Mesothelial cell of epicardium (in vitro differentiated cells): ENCODE data around the gene RPL32. TPM values are rescaled to one million over a fixed set of nuclear protein-coding genes. Genes with fewer than 3 reads are reported as not detected.

Source experiments
- DNase-seq, 2 experiments: peaks; one replicate each; pipeline ENCODE4 v3.0.0; 2021; ENCODE audit warnings: low spot score in 2 of 2; ENCODE audit not compliant: unreplicated experiment in 2 of 2
- H3K27ac Mint-ChIP-seq: 2 replicates; pipeline ENCODE4 v1.8.0; 2021; ENCODE audit warnings: mixed read lengths
- H3K27me3 Mint-ChIP-seq: 2 replicates; pipeline ENCODE4 v1.8.0; 2021; ENCODE audit warnings: low read depth, mixed read lengths
- H3K36me3 Mint-ChIP-seq: 2 replicates; pipeline ENCODE4 v1.8.0; 2021; ENCODE audit warnings: mixed read lengths
- H3K4me1 Mint-ChIP-seq: 2 replicates; pipeline ENCODE4 v1.8.0; 2021; ENCODE audit warnings: mixed read lengths
- H3K4me3 Mint-ChIP-seq: 2 replicates; pipeline ENCODE4 v1.8.0; 2021; ENCODE audit warnings: mild to moderate bottlenecking, moderate library complexity, mixed read lengths
- H3K9me3 Mint-ChIP-seq: 2 replicates; pipeline ENCODE4 v1.8.0; 2021; ENCODE audit warnings: mixed read lengths
- total RNA-seq: library from RNA; stranded (reverse); gene quantifications from 3 replicates; pipeline ENCODE4 v1.2.1, GENCODE V29; 2021
- TF ChIP-seq, protein P1 (sequence below): fragments of 200-600 bp; sonication (generic); IDR thresholded peaks from one replicate; pipeline ENCODE4 v1.5.0; 2021; ENCODE audit warnings: antibody characterized with exemption; ENCODE audit not compliant: unreplicated experiment

The RPL32 gene
- total RNA-seq, 1 donor from 2014 or later, result 1,710 TPM

DNA sequence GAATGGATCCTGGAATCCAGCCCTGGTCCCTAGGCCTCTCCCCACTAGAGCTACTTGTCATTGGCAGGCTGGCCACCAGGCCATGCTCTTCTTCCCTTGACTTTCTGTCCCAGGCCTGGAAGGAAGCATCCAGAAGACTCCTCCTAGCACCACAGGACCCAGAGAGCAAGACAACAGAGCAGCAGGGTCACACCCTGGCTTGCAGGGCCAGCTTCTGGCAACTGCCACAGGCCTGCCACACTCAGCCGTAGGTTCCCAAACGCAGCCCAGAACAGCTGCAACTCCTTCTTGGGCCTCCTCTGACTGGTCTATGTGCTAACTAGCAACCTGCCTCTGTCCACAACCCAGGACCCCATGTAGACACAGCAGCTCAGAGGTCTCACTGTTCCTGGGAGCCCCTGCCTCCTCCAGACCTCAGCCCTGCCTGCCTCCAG, 36.8 kb upstream of the RPL32 start:
- no peak for DNase-seq
- Mint-ChIP-seq H3K4me1 (peaks cover 26% of the 10 kb centered on the region), H3K9me3 (no peaks in the 10 kb centered on the region), H3K27me3 (no peaks in the 10 kb centered on the region), H3K36me3 (no peaks in the 10 kb centered on the region), H3K4me3 (no peak overlapping the region), H3K27ac (peak overlapping the region; percentile 54)
- TF ChIP-seq, protein P1, sequence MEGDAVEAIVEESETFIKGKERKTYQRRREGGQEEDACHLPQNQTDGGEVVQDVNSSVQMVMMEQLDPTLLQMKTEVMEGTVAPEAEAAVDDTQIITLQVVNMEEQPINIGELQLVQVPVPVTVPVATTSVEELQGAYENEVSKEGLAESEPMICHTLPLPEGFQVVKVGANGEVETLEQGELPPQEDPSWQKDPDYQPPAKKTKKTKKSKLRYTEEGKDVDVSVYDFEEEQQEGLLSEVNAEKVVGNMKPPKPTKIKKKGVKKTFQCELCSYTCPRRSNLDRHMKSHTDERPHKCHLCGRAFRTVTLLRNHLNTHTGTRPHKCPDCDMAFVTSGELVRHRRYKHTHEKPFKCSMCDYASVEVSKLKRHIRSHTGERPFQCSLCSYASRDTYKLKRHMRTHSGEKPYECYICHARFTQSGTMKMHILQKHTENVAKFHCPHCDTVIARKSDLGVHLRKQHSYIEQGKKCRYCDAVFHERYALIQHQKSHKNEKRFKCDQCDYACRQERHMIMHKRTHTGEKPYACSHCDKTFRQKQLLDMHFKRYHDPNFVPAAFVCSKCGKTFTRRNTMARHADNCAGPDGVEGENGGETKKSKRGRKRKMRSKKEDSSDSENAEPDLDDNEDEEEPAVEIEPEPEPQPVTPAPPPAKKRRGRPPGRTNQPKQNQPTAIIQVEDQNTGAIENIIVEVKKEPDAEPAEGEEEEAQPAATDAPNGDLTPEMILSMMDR, result no peak

DNA sequence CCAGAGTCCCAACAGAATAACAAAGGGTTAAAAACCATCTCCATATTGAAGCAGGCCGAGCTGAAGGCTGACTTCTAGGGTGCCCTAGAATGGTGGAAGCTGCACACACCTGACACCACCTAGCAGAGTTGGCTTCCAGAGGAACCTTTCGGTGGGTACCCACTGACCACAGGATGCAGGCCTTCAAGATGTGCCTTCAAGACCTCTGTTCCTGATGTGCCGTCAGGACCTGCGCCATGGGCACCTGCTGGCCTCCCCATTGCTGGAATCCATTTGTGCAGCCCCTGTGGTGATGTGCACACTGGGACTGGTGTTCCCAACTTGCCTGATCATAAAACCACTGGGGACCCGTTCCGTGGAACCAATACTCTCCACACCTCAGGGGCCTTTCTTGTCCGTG, 35.7 kb upstream of the RPL32 start:
- Mint-ChIP-seq H3K4me1 (peaks cover 26% of the 10 kb centered on the region), H3K27me3 (no peaks in the 10 kb centered on the region), H3K9me3 (no peaks in the 10 kb centered on the region), H3K4me3 (peak overlapping the region; percentile 22), H3K27ac (no peak overlapping the region), H3K36me3 (no peaks in the 10 kb centered on the region)
- TF ChIP-seq, protein P1, result no peak
- no peak for DNase-seq

DNA sequence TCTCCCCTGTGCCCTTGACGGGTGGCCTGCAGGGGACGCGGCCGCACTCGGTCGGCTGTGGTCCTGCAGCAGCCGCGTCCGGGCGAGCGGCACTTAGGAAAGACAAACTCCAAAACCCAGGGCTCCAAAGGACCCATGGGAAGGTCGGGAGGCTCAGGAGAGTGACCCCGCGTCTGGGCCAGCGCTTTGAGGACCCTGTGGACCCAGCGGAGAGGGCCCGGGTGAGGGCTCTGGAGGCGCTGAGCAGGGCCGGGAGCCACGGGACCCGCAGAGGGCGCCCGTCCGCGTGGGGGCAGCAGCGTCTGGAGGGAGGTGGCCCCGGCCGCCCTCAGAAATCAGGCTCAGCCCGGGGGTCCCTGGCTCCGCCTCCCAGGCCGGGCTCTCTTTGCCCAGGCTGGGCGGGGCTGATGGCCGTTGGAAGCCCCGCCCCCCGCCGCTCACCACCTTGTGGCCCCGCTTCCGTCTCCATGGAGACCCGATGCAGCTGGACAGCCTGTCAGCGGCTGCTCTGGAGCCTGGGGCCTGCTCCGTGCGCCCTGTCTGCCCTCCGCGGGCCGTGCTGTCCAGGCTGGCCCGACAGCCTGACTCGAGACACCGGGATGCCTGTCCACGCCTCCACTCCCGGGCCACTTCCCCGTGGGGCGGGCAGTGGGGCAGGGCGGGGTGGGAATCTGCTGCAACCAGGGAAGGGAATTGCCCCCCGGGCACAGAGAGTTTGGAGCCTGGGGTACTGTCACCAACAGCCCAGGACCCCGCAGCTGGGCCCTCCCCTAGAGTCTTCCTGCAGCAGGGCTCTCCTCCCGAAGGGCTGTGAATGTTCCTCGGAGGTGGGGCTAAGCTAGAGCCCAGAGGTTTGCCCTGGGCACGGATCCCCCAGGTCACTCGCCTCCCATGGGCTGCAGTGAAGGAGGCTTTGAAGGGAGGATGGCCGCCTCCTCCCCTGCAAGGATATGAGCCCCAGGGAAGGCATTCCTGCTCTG, 34.8 kb upstream of the RPL32 start:
- Mint-ChIP-seq H3K4me1 (peaks cover 26% of the 10 kb centered on the region), H3K27ac (no peak overlapping the region), H3K9me3 (no peaks in the 10 kb centered on the region), H3K36me3 (no peaks in the 10 kb centered on the region), H3K27me3 (peaks cover 7% of the 10 kb centered on the region), H3K4me3 (peak overlapping the region; percentile 62)
- peak in 1 of 2 experiments; percentile 45 for DNase-seq
- TF ChIP-seq, protein P1, result no peak

DNA sequence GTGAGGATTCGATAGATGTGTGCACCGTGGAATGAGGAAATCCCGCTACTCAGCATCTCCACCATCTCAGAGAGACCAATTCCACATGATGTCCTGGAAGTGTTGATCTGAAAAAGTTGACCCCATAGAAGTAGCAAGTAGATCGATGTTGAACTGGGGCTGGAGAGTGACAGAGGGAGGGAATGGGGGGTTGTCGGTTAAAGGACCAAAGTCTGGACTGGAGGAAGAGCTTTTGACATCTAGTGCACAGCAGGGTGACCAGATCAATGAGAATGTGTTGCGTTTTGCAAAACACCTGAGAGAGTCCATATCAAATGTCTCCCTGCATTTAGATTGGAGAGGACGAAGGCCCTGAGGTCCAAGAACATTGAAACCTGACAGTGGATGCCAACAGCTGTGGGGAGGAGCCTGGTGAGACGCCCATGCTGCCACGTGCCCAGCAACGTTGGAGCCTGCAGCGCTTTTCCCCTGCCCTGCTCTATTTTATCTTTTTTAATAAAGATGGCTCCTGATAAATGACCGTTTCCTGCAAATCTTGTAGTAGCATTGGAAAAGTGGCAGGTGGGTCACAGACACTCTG, 30.1 kb upstream of the RPL32 start:
- H3K27ac Mint-ChIP-seq, result no peak overlapping the region
- no peaks in the 10 kb centered on the region for H3K36me3 Mint-ChIP-seq
- H3K27me3 Mint-ChIP-seq, result peaks cover 24% of the 10 kb centered on the region
- no peaks in the 10 kb centered on the region for H3K9me3 Mint-ChIP-seq
- no peak overlapping the region for H3K4me3 Mint-ChIP-seq
- no peak for DNase-seq
- TF ChIP-seq, protein P1, result no peak
- H3K4me1 Mint-ChIP-seq, result peaks cover 16% of the 10 kb centered on the region

DNA sequence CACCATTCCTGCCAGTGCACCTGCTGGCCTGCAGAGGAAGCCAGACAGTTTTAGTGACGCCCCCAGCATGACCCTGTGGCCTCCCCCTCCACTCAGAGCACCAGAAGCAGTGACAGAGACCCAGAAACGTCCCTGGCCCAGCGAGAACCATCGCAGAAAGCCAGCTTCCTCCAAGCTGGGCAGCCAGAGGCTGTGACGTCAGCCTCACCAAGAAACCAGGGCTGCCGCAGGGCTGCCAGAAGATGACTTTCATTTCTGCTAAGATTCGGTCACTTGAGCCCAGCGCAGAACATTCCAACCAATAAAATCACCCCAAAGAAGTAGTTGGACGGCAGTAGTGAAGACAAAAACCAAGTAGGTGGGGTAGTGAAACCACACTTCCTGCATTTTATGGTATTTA, 29.6 kb upstream of the RPL32 start:
- no peak for DNase-seq
- H3K9me3 Mint-ChIP-seq, result no peaks in the 10 kb centered on the region
- no peak overlapping the region for H3K4me3 Mint-ChIP-seq
- TF ChIP-seq, protein P1, result no peak
- H3K4me1 Mint-ChIP-seq, result peaks cover 16% of the 10 kb centered on the region
- H3K36me3 Mint-ChIP-seq, result no peaks in the 10 kb centered on the region
- peaks cover 24% of the 10 kb centered on the region for H3K27me3 Mint-ChIP-seq
- no peak overlapping the region for H3K27ac Mint-ChIP-seq
